Smooth muscle cell (in vitro differentiated cells): ENCODE measurements around the gene SNCAIP. TPM values are rescaled to one million over a fixed set of nuclear protein-coding genes. Genes with fewer than 3 reads are reported as not detected.

ENCODE experiments used
- DNase-seq: peaks from one replicate; lab custom pipeline; 2025; ENCODE audit not compliant: unreplicated experiment; lab: John Stamatoyannopoulos, UW
- H2AFZ ChIP-seq: fragments of 200-600 bp; sonication (generic); 2 replicates; pipeline ENCODE4 v1.6.0; 2016; ENCODE audit warnings: antibody characterized with exemption, low read depth, mild to moderate bottlenecking
- H3F3A ChIP-seq: fragments of 200-600 bp; sonication (generic); 2 replicates; pipeline ENCODE4 v1.6.0; 2017; ENCODE audit warnings: antibody characterized with exemption, low read depth
- H3K27ac ChIP-seq: fragments of 200-600 bp; sonication (generic); 2 replicates; pipeline ENCODE4 v1.5.1; 2016; ENCODE audit warnings: low read depth, mild to moderate bottlenecking
- H3K27me3 ChIP-seq: fragments of 200-600 bp; sonication (generic); 2 replicates; pipeline ENCODE4 v1.6.1; 2016; ENCODE audit warnings: low read depth, mild to moderate bottlenecking
- H3K36me3 ChIP-seq: fragments of 200-600 bp; sonication (generic); 2 replicates; pipeline ENCODE4 v1.5.1; 2016; ENCODE audit warnings: low read depth
- H3K4me1 ChIP-seq: fragments of 200-600 bp; sonication (generic); 2 replicates; pipeline ENCODE4 v1.5.1; 2016; ENCODE audit warnings: low read depth
- H3K4me2 ChIP-seq: fragments of 200-600 bp; sonication (generic); 2 replicates; pipeline ENCODE4 v1.6.0; 2016; ENCODE audit warnings: mild to moderate bottlenecking
- H3K4me3 ChIP-seq: fragments of 200-600 bp; sonication (generic); 2 replicates; pipeline ENCODE4 v1.5.1; 2016; ENCODE audit warnings: mild to moderate bottlenecking
- H3K79me2 ChIP-seq: fragments of 200-600 bp; sonication (generic); 2 replicates; pipeline ENCODE4 v1.6.0; 2016; ENCODE audit warnings: low read depth, mild to moderate bottlenecking
- H3K9ac ChIP-seq: fragments of 200-600 bp; sonication (generic); 2 replicates; pipeline ENCODE4 v1.6.0; 2016; ENCODE audit warnings: low read depth
- H3K9me3 ChIP-seq: fragments of 200-600 bp; sonication (generic); replicated peaks from 2 replicates; pipeline ENCODE4 v1.5.1; 2016; ENCODE audit warnings: low read depth
- H4K20me1 ChIP-seq: fragments of 200-600 bp; sonication (generic); 2 replicates; pipeline ENCODE4 v1.6.0; 2016; ENCODE audit warnings: low read depth
- WGBS: methylation state at CpG from one replicate; pipeline ENCODE4 v1.1.7; 2016; ENCODE audit warnings: low lambda C conversion rate; 5-methylcytosine and 5-hydroxymethylcytosine counted together
- polyA plus RNA-seq: library from polyadenylated mRNA; unstranded; fragments of >200 nt; fragmentation: Nextera tagmentation; extraction: Ambion mirVana; gene quantifications from 2 replicates; pipeline ENCODE4 v1.2.1, GENCODE V29; 2016
- total RNA-seq: library from RNA; depleted of rRNA; stranded (reverse); fragments of >200 nt; gene quantifications from 2 replicates; pipeline ENCODE4 v1.2.3, GENCODE V29; 2014
- TF ChIP-seq, protein P1 (sequence below): fragments of 200-600 bp; sonication (generic); IDR thresholded peaks from 2 replicates; pipeline ENCODE4 v1.5.1; 2017; ENCODE audit warnings: borderline replicate concordance, mild to moderate bottlenecking, antibody characterized with exemption; ENCODE audit not compliant: insufficient read depth, poor library complexity, severe bottlenecking

The SNCAIP gene
- total and polyA plus RNA-seq, 2 experiments from 2014 or later: 7.2 to 8.0 TPM

DNA sequence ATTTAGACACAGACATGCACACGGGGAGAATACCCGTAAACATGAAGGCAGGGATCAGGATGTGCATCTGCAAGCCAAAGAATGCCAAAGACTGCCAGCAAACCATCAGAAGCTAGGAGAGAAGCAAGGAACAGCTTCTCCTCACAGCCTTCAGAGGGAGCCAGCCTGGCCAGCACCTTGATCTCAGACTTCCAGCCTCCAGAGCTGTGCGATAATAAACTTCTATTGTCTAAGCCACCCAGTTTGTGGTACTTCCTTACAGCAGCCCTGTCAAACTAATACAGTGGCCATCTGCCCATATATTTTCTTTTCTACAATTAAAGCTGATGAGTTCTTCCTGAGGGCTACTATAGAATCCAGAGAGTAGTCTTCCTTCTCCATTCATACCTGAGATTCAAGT, 135.0 kb downstream of the SNCAIP start:
- Histone ChIP-seq H2AFZ (no peak overlapping the region), H3K27me3 (no peaks in the 10 kb centered on the region), H3K9me3 (no peaks in the 10 kb centered on the region), H4K20me1 (no peaks in the 10 kb centered on the region), H3K4me3 (no peak overlapping the region), H3F3A (no peaks in the 10 kb centered on the region), H3K36me3 (peaks cover 3% of the 10 kb centered on the region), H3K4me1 (no peaks in the 10 kb centered on the region), H3K27ac (no peak overlapping the region), H3K79me2 (no peaks in the 10 kb centered on the region), H3K4me2 (no peak overlapping the region), H3K9ac (no peak overlapping the region)
- TF ChIP-seq, protein P1, sequence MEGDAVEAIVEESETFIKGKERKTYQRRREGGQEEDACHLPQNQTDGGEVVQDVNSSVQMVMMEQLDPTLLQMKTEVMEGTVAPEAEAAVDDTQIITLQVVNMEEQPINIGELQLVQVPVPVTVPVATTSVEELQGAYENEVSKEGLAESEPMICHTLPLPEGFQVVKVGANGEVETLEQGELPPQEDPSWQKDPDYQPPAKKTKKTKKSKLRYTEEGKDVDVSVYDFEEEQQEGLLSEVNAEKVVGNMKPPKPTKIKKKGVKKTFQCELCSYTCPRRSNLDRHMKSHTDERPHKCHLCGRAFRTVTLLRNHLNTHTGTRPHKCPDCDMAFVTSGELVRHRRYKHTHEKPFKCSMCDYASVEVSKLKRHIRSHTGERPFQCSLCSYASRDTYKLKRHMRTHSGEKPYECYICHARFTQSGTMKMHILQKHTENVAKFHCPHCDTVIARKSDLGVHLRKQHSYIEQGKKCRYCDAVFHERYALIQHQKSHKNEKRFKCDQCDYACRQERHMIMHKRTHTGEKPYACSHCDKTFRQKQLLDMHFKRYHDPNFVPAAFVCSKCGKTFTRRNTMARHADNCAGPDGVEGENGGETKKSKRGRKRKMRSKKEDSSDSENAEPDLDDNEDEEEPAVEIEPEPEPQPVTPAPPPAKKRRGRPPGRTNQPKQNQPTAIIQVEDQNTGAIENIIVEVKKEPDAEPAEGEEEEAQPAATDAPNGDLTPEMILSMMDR: no peak
- 78% methylated on average over 3 of the region's 3 CpGs for WGBS
- DNase-seq: no peak

DNA sequence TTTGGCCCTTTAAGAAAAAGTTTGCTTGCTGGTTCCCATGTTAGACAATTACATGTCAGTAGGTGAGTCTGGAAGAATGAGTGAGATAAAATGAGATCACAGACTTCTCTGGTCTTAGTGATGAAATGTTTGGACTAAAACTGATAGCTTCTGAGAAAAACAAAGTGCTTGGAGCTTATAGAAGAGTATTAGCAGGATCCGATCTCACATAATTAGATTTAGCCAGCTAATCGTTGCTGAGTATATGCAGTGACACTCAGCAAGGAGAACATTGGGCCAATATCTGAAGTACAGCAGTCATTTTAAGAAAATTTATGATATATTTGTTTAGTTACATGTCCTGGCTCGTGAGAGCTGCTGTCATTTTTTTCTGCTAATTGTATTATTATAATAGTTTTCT, 135.8 kb downstream of the SNCAIP start:
- Histone ChIP-seq H3K27ac (no peak overlapping the region), H3K4me3 (no peak overlapping the region), H3F3A (no peaks in the 10 kb centered on the region), H3K9me3 (no peaks in the 10 kb centered on the region), H3K36me3 (peaks cover 3% of the 10 kb centered on the region), H2AFZ (no peak overlapping the region), H3K9ac (no peak overlapping the region), H4K20me1 (no peaks in the 10 kb centered on the region), H3K4me1 (no peaks in the 10 kb centered on the region), H3K27me3 (no peaks in the 10 kb centered on the region), H3K79me2 (no peaks in the 10 kb centered on the region), H3K4me2 (no peak overlapping the region)
- no peak for DNase-seq
- TF ChIP-seq, protein P1: no peak
- 71% methylated on average over 3 of the region's 3 CpGs for WGBS

DNA sequence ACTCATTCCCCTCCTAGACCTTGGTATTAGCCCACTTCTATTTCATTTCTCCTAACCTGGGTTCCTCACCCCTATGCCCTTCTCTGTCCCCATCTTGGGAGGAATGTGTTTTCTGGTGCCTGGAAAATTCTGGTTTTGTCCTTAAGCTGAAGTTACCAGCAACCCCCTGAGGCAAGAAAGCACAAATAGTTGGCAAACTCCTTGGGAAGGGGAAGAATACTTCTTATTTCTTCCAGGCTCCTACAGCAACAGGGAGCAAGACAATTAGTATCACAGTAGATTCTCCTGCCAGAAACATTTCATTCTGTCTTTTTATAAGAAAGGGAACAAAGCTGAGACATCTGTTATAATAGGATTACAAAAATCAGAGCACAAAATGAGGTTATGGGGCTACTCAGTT, 142.5 kb downstream of the SNCAIP start:
- no peak overlapping the region for H3K9ac ChIP-seq
- H3K79me2 ChIP-seq: no peaks in the 10 kb centered on the region
- no peak overlapping the region for H3K4me2 ChIP-seq
- no peaks in the 10 kb centered on the region for H3F3A ChIP-seq
- H3K27ac ChIP-seq: no peak overlapping the region
- no peaks in the 10 kb centered on the region for H3K4me1 ChIP-seq
- H3K9me3 ChIP-seq: no peaks in the 10 kb centered on the region
- no peak for DNase-seq
- H4K20me1 ChIP-seq: no peaks in the 10 kb centered on the region
- H2AFZ ChIP-seq: no peak overlapping the region
- H3K36me3 ChIP-seq: peaks cover 3% of the 10 kb centered on the region
- H3K27me3 ChIP-seq: no peaks in the 10 kb centered on the region
- H3K4me3 ChIP-seq: no peak overlapping the region
- TF ChIP-seq, protein P1: no peak

DNA sequence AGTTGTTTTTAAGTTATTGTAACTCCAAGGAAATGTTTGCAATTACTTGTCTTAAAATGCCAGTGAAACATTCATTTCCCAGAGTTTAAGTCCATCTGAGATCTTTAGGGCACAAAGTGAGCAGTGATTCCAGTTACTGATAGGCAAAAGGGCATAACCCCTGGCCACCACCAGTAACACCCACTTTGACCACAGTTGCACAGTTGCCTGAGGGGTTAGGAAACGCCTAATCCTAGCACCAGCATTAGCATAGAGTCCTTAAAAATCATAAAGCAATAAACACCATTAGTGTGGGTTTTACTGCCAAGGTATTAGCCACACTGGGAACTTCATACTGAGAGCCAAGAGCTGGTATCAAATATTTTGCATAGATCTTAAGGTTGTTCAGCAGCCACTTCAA, 143.9 kb downstream of the SNCAIP start:
- DNase-seq: no peak
- WGBS: 71% methylated on average over 1 of the region's 1 CpG
- H3K4me1 ChIP-seq: no peaks in the 10 kb centered on the region

More for the DNA sequence above, 143.9 kb downstream of the SNCAIP start:
- no peak overlapping the region for H3K27ac ChIP-seq
- H3K79me2 ChIP-seq: no peaks in the 10 kb centered on the region
- no peaks in the 10 kb centered on the region for H4K20me1 ChIP-seq
- no peak overlapping the region for H3K9ac ChIP-seq
- no peaks in the 10 kb centered on the region for H3K9me3 ChIP-seq
- no peak overlapping the region for H3K4me2 ChIP-seq
- TF ChIP-seq, protein P1: no peak
- no peak overlapping the region for H3K4me3 ChIP-seq
- H2AFZ ChIP-seq: no peak overlapping the region
- no peaks in the 10 kb centered on the region for H3K36me3 ChIP-seq
- no peaks in the 10 kb centered on the region for H3F3A ChIP-seq
- H3K27me3 ChIP-seq: no peaks in the 10 kb centered on the region
